MM.1S (cell line): ENCODE measurements around the gene PHF8.

Experiments used
- DNase-seq: peaks from one replicate; pipeline ENCODE4 v3.0.0-alpha.2; 2015
- H2AFZ ChIP-seq: fragments of 300-600 bp; sonication (generic); 2 replicates; pipeline ENCODE4 v1.6.0; 2016; ENCODE audit warnings: antibody characterized with exemption, low read length
- H3F3A ChIP-seq: fragments of 300-600 bp; sonication (generic); 2 replicates; pipeline ENCODE4 v1.6.1; 2016; ENCODE audit warnings: mild to moderate bottlenecking, antibody characterized with exemption, low read length, moderate library complexity, mixed read lengths; ENCODE audit not compliant: insufficient read depth
- H3K27ac ChIP-seq: fragments of 300-600 bp; sonication (generic); 2 replicates; pipeline ENCODE4 v1.5.1; 2016; ENCODE audit warnings: mild to moderate bottlenecking, low read length
- H3K27me3 ChIP-seq: fragments of 300-600 bp; sonication (generic); replicated peaks from 2 replicates; pipeline ENCODE4 v1.6.0; 2016; ENCODE audit warnings: low read length; ENCODE audit not compliant: insufficient read depth
- H3K36me3 ChIP-seq: fragments of 300-600 bp; sonication (generic); replicated peaks from 2 replicates; pipeline ENCODE4 v1.6.1; 2016; ENCODE audit warnings: mild to moderate bottlenecking, low read length, mixed read lengths; ENCODE audit not compliant: insufficient read depth
- H3K4me1 ChIP-seq: fragments of 300-600 bp; sonication (generic); 2 replicates; pipeline ENCODE4 v1.6.1; 2016; ENCODE audit warnings: low read length, mixed read lengths
- H3K4me2 ChIP-seq: fragments of 300-600 bp; sonication (generic); 2 replicates; pipeline ENCODE4 v1.6.0; 2016; ENCODE audit warnings: low read depth, low read length
- H3K4me3 ChIP-seq: fragments of 300-600 bp; sonication (generic); 2 replicates; pipeline ENCODE4 v1.5.1; 2016; ENCODE audit warnings: low read length, mixed read lengths
- H3K79me2 ChIP-seq: fragments of 300-600 bp; sonication (generic); 2 replicates; pipeline ENCODE4 v1.6.1; 2016; ENCODE audit warnings: mixed run types, low read length, mixed read lengths
- H3K9ac ChIP-seq: fragments of 300-600 bp; sonication (generic); 2 replicates; pipeline ENCODE4 v1.6.1; 2016; ENCODE audit warnings: low read length, mixed read lengths
- H3K9me2 ChIP-seq: fragments of 300-600 bp; sonication (generic); replicated peaks from 2 replicates; pipeline ENCODE4 v1.6.1; 2016; ENCODE audit warnings: mild to moderate bottlenecking, low read length, mixed read lengths; ENCODE audit not compliant: insufficient read depth
- H3K9me3 ChIP-seq: fragments of 300-600 bp; sonication (generic); replicated peaks from 2 replicates; pipeline ENCODE4 v1.6.1; 2016; ENCODE audit warnings: mild to moderate bottlenecking, low read length, mixed read lengths; ENCODE audit not compliant: insufficient read depth
- H4K20me1 ChIP-seq: fragments of 300-600 bp; sonication (generic); 2 replicates; pipeline ENCODE4 v1.6.1; 2016; ENCODE audit warnings: mild to moderate bottlenecking, low read length, moderate library complexity, mixed read lengths; ENCODE audit not compliant: insufficient read depth
- CTCF ChIP-seq: fragments of 300-600 bp; sonication (generic); IDR thresholded peaks from 2 replicates; pipeline ENCODE4 v1.5.1; 2016; ENCODE audit warnings: antibody characterized with exemption, low read length, mixed read lengths
- EZH2 ChIP-seq: fragments of 300-600 bp; sonication (generic); optimal IDR thresholded peaks from 2 replicates; pipeline ENCODE3; 2017; ENCODE audit warnings: low read depth, mild to moderate bottlenecking, antibody characterized with exemption, low read length, mixed read lengths
- EZH2phosphoT487 ChIP-seq: fragments of 300-600 bp; sonication (generic); IDR thresholded peaks from 2 replicates; pipeline ENCODE4 v1.6.1; 2018; ENCODE audit warnings: antibody characterized with exemption, low read length

Gene PHF8

GRCh38 chrX:54012830-54013500 lies 31.3 kb downstream of the PHF8 start:
- H3K9me2 ChIP-seq, result no peaks in the 10 kb centered on the region

DNA sequence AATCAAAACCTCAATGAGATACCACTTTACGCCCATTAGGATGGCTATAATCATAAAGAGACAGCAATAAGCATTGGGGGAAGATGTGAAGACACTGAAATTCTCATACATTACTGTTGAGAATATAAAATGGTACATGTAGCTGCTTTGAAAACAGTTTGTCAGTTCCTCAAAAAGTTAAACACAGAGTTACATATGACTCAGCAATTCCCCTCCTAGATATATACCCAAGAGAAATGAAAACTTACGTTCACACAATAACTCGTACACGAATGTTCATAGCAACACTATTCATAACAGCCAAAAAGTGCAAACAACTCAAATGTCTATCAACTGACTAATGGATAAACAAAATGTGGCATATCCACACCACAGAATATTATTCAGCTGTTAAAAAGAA lies 36.6 kb downstream of the PHF8 start:
- no peak overlapping the region for H2AFZ ChIP-seq

More at GRCh38 chrX:54012830-54013500, 31.3 kb downstream of the PHF8 start:
- TF ChIP-seq EZH2 (no peak), CTCF (no peak), EZH2phosphoT487 (no peak)
- H3K27ac ChIP-seq, result no peak overlapping the region
- H3K9me3 ChIP-seq, result no peaks in the 10 kb centered on the region
- H2AFZ ChIP-seq, result no peak overlapping the region
- H3K36me3 ChIP-seq, result no peaks in the 10 kb centered on the region
- H3K4me2 ChIP-seq, result no peak overlapping the region
- no peaks in the 10 kb centered on the region for H3K79me2 ChIP-seq
- no peaks in the 10 kb centered on the region for H3F3A ChIP-seq
- DNase-seq, result no peak
- H3K4me3 ChIP-seq, result no peak overlapping the region
- H3K9ac ChIP-seq, result no peak overlapping the region
- no peaks in the 10 kb centered on the region for H4K20me1 ChIP-seq
- no peaks in the 10 kb centered on the region for H3K4me1 ChIP-seq
- no peaks in the 10 kb centered on the region for H3K27me3 ChIP-seq

DNA sequence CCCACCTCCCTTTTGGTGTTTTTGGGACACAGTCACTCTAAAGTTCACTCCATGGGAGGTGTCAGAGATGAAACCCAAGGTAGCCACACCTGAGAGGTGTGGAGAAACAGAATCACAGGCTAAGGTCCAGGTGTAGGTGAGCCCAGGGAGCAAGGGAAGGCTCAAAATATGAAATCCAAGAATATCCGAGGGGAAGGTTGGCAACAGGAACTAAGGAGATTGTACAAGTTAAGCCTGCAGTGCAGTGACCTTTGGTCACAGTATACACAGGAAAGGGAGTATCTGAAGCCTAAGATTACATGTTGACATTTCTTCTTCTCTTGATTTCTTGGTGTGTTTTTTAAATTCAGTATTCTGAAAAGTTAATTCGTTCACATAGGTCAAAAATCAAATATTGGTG lies 46.5 kb downstream of the PHF8 start:
- Histone ChIP-seq H2AFZ (no peak overlapping the region), H3K36me3 (no peaks in the 10 kb centered on the region), H3K4me2 (no peak overlapping the region), H3K9me2 (no peaks in the 10 kb centered on the region), H3K27me3 (no peaks in the 10 kb centered on the region), H4K20me1 (no peaks in the 10 kb centered on the region), H3K4me3 (no peak overlapping the region), H3F3A (no peaks in the 10 kb centered on the region), H3K79me2 (no peaks in the 10 kb centered on the region), H3K27ac (no peak overlapping the region), H3K9ac (no peak overlapping the region), H3K4me1 (no peaks in the 10 kb centered on the region), H3K9me3 (no peaks in the 10 kb centered on the region)
- TF ChIP-seq EZH2, result no peak
- TF ChIP-seq CTCF, result no peak
- TF ChIP-seq EZH2phosphoT487, result no peak
- no peak for DNase-seq

More for the DNA sequence above, 36.6 kb downstream of the PHF8 start:
- DNase-seq, result no peak
- H3K27ac ChIP-seq, result no peak overlapping the region
- no peaks in the 10 kb centered on the region for H3K9me2 ChIP-seq
- no peaks in the 10 kb centered on the region for H3F3A ChIP-seq
- H3K4me1 ChIP-seq, result no peaks in the 10 kb centered on the region
- no peak for TF ChIP-seq EZH2phosphoT487
- no peak for TF ChIP-seq CTCF
- no peak for TF ChIP-seq EZH2
- no peaks in the 10 kb centered on the region for H3K79me2 ChIP-seq
- no peaks in the 10 kb centered on the region for H3K9me3 ChIP-seq
- H3K4me3 ChIP-seq, result no peak overlapping the region
- no peak overlapping the region for H3K9ac ChIP-seq
- H4K20me1 ChIP-seq, result no peaks in the 10 kb centered on the region
- H3K36me3 ChIP-seq, result no peaks in the 10 kb centered on the region
- no peak overlapping the region for H3K4me2 ChIP-seq
- H3K27me3 ChIP-seq, result no peaks in the 10 kb centered on the region
